ENCODE data around the gene ANXA8.
"Not testable (repeated sequence)": the region's sequence is repeated elsewhere in the genome, so short reads cannot be mapped to it uniquely, and the experiment has no call there.

Gene ANXA8

GRCh38 chr10:47462577-47463358 lies 21.1 kb downstream of the ANXA8 start:
- not testable (repeated sequence) for H3K27ac ChIP-seq

DNA sequence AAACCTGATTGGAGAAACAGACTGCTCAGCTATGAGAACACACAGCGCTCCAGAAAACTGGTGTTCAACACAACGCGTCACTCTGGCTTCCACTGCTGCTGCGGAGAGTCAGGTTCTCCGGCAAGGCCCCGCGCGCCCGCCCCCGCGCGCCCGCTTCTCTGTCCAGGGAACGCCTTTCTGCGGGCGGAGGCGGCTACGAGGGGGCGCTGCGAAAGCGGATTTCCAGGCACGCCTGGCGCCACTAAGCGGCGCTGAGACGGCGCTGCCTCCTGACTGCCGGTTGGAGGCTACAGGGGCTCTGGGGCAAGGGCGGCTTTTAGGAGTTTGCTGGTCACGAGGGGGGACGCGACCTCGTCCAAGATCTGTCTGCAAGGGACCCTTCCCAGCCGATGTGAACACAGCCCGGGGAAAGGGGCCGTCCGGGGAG lies 22.6 kb downstream of the ANXA8 start:
- H3K27ac ChIP-seq: peak overlapping the region; percentile 28; the same call in 1 of the 2 replicates
- TF ChIP-seq, protein P1, sequence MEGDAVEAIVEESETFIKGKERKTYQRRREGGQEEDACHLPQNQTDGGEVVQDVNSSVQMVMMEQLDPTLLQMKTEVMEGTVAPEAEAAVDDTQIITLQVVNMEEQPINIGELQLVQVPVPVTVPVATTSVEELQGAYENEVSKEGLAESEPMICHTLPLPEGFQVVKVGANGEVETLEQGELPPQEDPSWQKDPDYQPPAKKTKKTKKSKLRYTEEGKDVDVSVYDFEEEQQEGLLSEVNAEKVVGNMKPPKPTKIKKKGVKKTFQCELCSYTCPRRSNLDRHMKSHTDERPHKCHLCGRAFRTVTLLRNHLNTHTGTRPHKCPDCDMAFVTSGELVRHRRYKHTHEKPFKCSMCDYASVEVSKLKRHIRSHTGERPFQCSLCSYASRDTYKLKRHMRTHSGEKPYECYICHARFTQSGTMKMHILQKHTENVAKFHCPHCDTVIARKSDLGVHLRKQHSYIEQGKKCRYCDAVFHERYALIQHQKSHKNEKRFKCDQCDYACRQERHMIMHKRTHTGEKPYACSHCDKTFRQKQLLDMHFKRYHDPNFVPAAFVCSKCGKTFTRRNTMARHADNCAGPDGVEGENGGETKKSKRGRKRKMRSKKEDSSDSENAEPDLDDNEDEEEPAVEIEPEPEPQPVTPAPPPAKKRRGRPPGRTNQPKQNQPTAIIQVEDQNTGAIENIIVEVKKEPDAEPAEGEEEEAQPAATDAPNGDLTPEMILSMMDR (conservative IDR thresholded peaks at IDR 0.05): peak; percentile 55

GRCh38 chr10:47458466-47459154 lies 25.3 kb downstream of the ANXA8 start:
- TF ChIP-seq ZFX (IDR thresholded peaks at IDR 0.05): no peak
- TF ChIP-seq, protein P1 (conservative IDR thresholded peaks at IDR 0.05): no peak
- no peak overlapping the region for H3K27ac ChIP-seq

DNA sequence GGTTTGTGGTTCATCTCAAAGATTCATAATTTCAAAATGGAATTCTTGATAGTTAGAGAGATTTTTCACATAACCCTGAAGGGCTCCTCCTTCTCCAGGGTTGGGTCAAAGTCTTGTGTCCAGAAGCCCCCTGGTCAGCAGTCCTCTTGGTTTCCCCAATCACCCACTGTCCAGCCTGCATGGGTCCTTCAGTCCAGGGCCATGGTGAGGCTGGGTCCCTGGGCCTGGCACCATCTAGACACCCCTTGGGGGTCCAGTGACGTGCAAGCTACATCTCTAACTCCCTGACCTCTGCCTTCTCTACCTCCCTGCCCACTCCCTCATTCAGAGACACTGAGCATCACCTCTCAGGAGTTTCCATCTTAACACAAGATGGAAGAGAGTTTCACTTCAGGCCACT lies 26.1 kb downstream of the ANXA8 start:
- no peak for TF ChIP-seq ZFX (IDR thresholded peaks at IDR 0.05)
- TF ChIP-seq, protein P1 (conservative IDR thresholded peaks at IDR 0.05): no peak
- no peak overlapping the region for H3K27ac ChIP-seq

- TF ChIP-seq ZFX (IDR thresholded peaks at IDR 0.05): no peak
- TF ChIP-seq, protein P1 (conservative IDR thresholded peaks at IDR 0.05): no peak
- no peak overlapping the region for H3K27ac ChIP-seq
These were observed 26.4 kb downstream of the ANXA8 start for GRCh38 chr10:47457528-47457820.

- no peak overlapping the region for H3K27ac ChIP-seq
- TF ChIP-seq, protein P1 (conservative IDR thresholded peaks at IDR 0.05): no peak
- TF ChIP-seq ZFX (IDR thresholded peaks at IDR 0.05): no peak
These were observed 27.0 kb downstream of the ANXA8 start for GRCh38 chr10:47456794-47457527.

DNA sequence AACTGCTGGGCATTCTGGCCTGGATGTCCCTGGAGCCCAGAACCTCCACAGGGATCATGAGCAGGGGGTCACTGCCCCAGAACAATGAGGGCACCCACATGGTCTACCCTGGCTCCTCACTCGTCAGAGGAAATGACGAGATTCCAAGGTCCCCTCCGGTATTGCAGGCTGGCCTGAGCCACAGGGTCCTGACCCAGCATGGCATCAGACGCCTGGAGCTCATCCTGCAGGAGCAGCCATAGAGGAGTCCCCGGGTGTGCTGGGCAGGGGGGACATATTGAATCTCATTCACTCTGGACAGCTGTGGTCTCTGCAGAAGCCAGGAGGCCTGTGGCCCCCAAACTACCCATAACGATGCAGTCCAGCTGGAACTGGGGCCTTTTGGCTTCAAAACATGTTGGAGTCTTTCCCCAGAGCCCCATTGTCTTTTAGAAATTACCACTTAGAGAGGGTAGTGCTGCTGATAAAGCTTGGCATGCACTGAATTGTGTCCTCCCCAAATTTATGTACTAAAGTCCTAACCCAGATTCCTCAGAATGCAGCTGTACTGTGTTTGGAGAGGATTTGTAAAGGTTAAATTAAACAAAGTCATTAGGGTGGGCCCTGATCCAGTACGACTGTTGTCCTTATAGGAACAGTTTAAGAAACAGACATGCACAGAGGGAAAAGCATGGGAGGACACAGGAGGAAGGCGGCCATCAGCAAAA lies 27.7 kb downstream of the ANXA8 start:
- H3K27ac ChIP-seq: no peak overlapping the region
- TF ChIP-seq ZFX (IDR thresholded peaks at IDR 0.05): no peak
- TF ChIP-seq, protein P1 (conservative IDR thresholded peaks at IDR 0.05): no peak

DNA sequence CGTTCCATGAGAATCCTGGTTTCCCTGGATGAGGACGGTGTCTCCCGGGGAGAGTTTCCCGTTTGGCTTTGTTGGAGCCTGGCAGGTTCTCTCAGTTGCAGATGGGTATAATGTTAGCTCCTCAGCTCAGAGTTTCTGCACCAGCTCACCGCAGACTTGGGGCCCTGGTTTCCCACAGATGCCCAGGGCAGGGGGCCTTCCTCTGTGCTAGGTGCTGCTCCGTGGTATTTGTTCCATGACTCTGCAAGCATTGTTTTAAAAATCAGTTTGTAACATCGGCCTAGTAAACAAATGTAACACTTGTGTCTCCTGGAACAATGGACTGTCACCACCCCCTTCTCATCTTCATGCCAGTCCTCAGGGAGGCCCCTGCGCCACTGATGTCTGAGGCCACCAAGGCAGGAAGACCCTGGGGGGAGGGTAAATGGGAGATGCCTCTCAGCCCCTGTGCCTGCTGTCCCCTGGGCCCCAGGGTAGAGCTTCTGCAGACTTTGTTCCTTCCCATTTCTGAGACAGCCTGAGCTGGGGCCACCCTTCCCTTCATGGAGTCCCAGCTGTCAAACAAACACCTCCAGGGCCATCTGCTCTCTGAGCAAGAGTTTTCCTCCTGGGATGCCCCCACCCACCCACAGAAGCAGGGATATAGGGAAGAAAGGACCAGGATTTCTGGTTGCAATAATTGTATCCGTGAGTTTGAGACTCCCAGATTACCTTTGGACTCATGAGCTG lies 28.4 kb downstream of the ANXA8 start:
- H3K27ac ChIP-seq: not testable (repeated sequence)

Data from C4-2B (cell line).